IPS DF 19.7 (cell line): ENCODE measurements around the gene PRDM12.

Experiments used
- DNase-seq: peaks from one replicate; pipeline ENCODE4 v3.0.0-alpha.2; 2013; ENCODE audit warnings: low read depth, low spot score

PRDM12 gene

GRCh38 chr9:130664251-130665028, at the start of gene PRDM12:
Gene PRDM12 (plus strand): TSS chr9:130664594. CDS start chr9:130664654, 60 bp downstream.
- no peak for DNase-seq

GRCh38 chr9:130616451-130616850, 47.9 kb upstream of the PRDM12 start:
- no peak for DNase-seq

GRCh38 chr9:130623466-130623865, 40.9 kb upstream of the PRDM12 start:
- no peak for DNase-seq

GRCh38 chr9:130624154-130624553, 40.2 kb upstream of the PRDM12 start:
- no peak for DNase-seq

GRCh38 chr9:130626249-130626996, 38.0 kb upstream of the PRDM12 start:
- no peak for DNase-seq

- no peak for DNase-seq
Observed at GRCh38 chr9:130627051-130627450, 37.3 kb upstream of the PRDM12 start.

- DNase-seq, result no peak
Observed at GRCh38 chr9:130627896-130628792, 36.2 kb upstream of the PRDM12 start.

GRCh38 chr9:130629443-130630070, 34.8 kb upstream of the PRDM12 start:
- peak; percentile 7 for DNase-seq

- DNase-seq, result no peak
Observed at GRCh38 chr9:130630071-130630450, 34.3 kb upstream of the PRDM12 start.

GRCh38 chr9:130630506-130631330, 33.7 kb upstream of the PRDM12 start:
- DNase-seq, result no peak

- no peak for DNase-seq
Observed at GRCh38 chr9:130631331-130632080, 32.9 kb upstream of the PRDM12 start.

GRCh38 chr9:130632081-130632710, 32.2 kb upstream of the PRDM12 start:
- no peak for DNase-seq

- DNase-seq, result no peak
Observed at GRCh38 chr9:130632841-130633240, 31.6 kb upstream of the PRDM12 start.

GRCh38 chr9:130633336-130634190, 30.8 kb upstream of the PRDM12 start:
- no peak for DNase-seq

GRCh38 chr9:130634191-130634768, 30.1 kb upstream of the PRDM12 start:
- DNase-seq, result no peak

- no peak for DNase-seq
Observed at GRCh38 chr9:130634801-130635200, 29.6 kb upstream of the PRDM12 start.

- no peak for DNase-seq
Observed at GRCh38 chr9:130635306-130635705, 29.1 kb upstream of the PRDM12 start.
